HG03354 (cell line): ENCODE results near the gene GLG1.
"Not testable (repeated sequence)": the region's sequence is repeated elsewhere in the genome, so short reads cannot be mapped to it uniquely, and the experiment has no call there.

Experiments
- ATAC-seq: cut with Tn5 transposase; IDR thresholded peaks from one replicate; pipeline ENCODE4 v1.9.1; 2021; ENCODE audit warnings: mild to moderate bottlenecking; ENCODE audit not compliant: unreplicated experiment, poor library complexity, severe bottlenecking

GLG1 gene

DNA sequence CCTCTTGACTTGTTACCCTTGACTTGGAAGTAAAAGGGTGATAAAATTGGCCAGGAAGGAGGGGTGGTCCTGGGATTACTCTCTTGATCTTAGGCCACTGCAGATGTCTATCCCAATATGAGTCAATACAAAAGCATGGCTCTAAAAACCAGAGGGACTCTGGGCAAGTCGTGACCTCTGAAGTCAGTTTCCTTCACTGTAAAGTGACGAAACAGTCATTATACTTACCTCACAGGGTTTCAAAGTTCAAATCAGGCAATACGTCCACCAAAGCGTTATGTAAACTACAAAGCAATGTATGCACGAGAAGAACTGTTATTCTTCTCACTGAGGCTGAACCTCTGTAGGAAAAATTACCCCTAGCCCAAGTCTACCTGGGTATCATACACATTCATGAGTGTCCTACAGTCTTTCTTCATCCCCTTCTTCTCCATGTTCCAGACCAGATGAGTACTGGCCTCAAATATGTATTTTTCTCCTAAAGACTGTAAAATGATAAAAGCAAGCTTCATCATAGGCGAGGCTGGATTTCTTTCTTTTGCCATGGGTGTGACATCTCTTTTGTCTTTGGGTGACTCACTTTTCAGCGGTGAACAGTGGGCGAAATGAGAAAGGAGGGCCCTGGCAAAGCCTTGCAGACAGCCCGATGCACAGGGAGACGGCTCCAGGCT is 151.2 kb downstream of the GLG1 start:
- no peak for ATAC-seq

DNA sequence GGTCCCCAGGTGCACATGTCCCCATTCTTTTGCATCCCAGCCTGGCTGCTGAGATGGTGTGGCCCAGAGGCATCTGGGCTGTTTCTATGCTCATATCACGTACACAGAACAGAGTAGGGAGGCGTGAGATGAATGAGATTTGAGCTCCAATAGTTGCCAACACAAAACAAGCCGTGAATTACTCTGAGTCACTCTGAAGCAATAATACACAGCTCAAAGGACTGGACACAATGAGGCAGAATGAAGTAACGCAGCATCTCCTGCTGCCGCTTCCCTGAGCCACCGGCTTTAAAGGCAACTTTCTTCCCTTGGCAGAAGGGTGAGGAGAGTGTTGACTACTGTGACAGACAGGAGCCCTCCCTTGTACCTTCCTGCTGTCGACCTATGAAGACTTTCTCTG is 151.7 kb downstream of the GLG1 start:
- no peak for ATAC-seq

DNA sequence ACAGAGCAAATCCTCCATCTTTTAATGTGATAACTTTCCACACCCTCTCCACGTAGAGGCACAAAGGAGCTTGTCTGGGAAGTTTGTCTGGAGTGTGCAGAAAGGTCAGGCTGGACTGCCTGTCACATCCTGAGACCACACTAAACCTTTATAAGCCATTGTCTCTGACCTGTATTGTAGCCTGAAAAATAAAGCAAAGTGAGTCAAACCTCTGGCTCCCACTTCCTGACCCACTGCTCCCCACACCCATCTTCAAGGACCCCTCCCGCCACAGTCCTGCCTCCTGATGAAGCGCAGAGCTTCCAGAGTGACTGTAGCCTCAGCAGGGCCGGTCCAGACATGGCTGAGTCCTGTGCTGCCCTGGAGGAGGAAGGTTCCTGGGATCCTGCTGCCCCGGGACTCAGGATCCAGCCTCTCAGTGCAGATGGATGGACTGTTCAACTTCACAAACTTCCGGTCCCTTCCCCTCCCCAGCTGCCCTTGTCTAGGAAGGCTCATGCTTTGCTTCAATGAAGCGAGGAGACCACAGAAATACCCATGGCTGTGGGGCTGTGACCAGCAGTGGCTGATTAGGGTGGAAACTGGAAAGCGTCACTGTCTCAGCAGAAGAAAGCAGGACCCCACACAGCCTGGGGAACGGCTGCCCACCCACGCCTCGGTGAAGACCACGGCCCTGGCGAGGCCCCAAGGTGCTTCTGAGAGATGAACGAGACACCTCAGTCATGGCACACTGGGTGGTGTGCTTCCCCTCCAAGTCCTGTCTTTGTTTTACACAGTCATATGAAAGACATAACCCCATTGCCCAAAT is 154.8 kb downstream of the GLG1 start:
- ATAC-seq = peak; percentile 74

DNA sequence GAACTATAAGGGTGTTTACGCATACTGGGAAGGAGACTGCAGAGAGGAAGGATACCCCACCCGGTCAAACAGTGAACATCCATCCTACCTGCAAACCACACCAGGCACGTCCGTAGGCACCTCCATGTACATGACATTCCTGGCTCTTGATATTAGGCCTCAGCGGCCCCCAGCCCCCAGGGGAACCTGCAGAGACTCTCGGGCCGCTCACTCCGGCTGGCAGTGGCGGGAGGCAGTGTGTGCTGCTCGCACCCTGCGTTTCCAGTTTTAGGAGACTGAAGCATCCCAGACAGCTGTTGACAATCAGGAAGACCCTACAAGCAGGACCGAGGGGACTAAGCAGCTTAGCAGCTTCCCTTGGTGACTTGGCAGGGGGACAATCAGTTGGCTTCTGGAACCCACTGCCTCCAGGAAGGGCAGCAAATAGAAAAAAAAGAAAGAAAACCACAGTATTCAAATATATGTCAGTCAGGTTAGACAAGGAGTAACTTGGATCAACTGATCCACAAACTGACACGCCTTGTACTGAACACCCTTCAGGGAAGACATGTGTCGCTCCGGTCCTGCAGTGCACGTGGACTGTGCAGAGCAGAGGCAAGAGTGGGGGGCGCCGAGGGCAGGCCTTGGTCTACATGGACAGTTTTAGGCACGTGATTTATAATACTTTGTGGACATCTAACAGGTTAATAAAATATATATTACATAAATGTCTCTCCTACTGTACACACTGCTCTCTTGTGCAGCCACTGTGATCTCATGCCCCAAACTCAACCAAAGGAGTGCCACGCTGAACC is 155.8 kb downstream of the GLG1 start:
- ATAC-seq = no peak

DNA sequence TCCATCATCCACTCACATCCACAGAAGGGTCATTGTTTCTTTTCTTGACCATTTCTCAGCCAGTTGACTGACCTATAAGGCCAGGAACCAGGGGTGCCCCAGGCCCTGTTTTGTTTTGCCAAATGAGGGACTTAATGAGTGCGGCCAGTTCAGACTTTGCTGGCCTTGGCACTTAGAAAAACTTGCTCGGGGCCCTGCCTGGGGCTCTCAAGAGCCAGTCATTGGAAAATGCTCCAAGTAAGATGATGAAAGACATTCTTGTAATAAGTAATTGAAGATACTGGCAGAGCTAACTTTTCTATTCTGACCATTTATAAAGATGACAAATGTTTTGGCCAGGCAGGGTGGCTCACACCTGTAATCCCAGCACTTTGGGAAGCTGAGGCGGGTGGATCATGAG is 156.7 kb downstream of the GLG1 start:
- no peak for ATAC-seq

DNA sequence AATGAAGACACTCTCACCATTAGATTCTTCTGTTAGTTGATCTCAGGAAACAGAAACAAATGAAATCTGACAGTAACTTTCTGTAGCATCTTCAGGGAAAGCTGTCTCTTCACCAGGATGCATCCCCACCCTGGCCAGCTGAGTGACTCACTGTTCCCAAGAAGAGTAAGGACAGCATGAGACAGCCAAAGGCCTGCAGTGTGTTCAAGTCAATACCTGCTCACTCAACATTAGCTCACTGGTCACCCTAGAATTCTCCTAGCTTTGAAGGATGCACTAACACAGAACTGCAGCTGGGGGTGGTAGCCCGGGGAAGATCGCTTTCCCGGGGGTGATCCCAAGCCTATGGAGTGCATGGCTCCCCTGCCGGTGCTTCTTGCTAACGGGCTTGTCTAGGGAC is 157.4 kb downstream of the GLG1 start:
- ATAC-seq = no peak

DNA sequence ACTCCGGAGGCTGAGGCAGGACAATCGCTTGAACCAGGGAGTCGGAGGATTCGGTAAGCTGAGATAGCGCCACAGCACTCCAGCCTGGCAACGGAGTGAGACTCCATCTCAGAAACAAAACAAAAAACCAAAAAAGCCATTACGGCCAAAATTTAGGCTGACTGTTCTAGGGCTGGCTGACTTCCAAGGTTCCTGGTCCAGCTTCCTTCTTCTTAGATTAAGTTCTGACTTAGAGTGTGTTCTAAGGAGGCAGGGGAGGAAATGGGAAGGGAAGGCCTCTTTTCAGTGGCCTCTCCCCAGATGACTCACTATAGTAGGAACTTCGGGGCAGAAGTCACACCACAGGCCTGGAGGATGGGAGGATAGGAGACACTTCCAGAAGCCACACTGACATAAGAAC is 157.9 kb downstream of the GLG1 start:
- no peak for ATAC-seq

DNA sequence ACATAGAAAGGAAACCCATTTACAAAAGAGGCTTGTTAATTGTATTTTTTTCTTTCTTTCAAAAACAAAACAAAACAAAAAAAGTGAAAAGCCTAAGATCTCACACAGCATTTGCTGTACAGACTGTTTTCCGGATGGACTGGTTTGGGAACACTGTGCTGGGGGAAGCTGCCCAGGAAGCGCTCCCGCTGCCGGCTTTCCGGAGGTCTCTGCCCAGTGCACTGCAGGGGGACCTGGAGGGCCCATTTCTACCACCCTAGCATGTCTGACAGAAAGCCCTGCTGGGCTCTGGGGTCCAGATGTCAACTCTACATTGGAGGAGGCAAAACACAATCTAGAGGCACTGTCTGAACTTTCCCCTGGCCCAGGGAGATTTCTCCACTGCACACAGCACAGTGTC is 159.3 kb downstream of the GLG1 start:
- ATAC-seq = no peak

DNA sequence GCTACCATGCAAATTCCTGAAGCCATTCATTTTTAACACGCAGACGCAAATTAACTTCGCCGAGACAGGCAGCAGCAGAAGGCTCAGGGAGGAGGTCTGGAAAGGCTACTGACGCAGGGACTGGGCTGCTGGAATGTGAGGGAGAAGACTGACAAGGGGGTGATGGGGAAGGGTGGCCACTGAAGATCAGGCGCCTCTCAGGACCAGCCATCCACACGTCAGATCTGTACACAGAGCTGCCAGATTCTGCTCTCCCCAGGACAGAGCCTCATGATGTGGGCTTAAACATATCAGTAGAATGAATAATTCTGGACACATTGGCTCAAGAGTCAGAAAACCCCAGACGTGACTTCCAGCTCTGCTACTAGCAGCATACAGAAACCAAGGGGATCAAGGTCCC is 160.0 kb downstream of the GLG1 start:
- ATAC-seq = no peak

DNA sequence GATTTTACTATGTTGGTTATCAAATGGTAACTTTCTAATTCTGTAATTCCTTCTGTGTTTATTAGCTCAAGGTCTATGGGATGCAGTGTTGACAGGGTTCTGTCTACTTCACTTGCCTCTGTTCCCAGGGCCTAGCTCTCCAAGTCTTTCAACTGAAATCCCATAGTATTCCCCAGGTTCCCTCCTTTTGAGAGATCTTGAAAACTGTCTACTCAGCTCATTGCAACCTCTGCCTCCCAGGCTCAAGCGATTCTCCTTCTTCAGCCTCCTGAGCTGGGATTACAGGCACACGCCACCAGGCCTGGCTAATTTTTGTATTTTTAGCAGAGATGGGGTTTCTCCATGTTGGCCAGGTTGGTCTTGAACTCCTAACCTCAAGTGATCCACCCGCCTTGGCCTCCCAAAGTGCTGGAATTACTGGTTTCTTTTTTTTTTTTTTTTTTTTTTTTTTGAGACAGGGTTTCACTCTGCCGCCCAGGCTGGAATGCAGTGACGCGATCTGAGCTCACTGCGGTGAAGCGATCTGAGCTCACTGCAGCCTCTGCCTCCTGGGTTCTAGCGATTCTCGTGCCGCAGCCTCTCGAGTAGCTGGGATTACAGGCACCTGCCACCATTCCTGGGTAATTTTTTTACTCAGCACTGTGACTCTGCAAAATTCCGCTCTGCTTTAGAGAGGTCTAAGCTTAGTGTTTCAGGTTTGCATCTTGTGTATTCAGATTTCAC is 163.1 kb downstream of the GLG1 start:
- ATAC-seq = not testable (repeated sequence)

DNA sequence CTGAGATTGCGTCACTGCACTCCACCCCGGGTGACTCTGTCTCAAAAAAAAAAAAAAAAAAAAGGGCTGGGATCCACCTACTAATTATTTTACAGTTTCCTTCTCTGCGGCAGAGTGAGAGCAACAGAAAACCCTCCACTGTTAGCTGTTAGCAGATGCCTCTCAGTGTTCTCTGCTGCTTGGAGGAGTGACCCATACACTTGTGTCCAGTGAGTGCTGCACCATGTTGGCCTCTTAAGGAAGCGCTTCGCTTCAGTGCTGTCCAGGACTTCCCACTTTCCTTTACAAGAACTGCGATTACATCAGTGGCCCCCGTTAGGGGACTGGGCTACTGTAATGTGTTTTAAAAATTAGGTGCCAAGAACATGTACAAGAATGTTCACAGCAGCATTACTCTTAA is 167.2 kb downstream of the GLG1 start:
- ATAC-seq = no peak

DNA sequence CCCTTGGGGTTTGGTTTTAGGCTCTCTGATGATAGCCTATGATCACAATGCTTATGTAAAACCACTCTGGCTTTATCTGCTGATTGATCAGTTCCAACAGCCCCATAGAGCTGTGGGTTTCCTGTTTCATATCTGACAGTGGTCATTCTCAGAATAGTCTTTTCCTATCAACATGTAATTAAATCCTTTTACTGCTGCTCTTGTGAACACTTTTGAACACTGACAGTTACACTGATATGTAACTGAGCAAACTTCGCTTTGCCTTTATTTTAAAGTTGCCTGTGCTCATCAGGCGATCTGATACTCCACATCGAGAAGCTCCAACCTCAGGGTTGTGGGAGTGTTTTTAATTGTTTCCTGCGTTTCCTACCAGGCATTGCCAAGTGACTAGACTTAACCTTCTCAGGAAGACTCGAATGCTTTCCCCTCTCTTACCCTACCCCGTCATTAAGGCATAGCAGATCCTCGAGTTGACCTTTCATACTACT is 168.4 kb downstream of the GLG1 start:
- no peak for ATAC-seq

DNA sequence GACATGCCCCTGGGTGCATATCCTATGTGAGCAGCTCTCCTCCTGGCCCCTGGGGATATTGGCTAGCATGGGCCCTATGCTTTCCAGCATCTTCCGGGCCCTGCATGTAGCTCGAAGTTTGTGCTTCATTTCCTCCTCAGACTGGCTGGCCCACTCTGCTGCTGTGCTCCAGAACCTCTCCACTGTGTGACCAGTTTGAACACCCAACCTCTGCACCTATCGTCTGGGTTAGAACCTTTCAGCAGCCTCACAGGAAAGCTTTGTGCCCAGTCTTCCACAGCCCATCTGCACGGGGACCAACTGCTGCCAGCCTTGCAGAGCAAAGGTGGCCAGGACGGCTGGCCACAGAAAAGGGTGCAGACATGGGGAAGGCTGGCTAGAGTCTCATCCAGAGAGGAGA is 175.4 kb downstream of the GLG1 start:
- no peak for ATAC-seq

DNA sequence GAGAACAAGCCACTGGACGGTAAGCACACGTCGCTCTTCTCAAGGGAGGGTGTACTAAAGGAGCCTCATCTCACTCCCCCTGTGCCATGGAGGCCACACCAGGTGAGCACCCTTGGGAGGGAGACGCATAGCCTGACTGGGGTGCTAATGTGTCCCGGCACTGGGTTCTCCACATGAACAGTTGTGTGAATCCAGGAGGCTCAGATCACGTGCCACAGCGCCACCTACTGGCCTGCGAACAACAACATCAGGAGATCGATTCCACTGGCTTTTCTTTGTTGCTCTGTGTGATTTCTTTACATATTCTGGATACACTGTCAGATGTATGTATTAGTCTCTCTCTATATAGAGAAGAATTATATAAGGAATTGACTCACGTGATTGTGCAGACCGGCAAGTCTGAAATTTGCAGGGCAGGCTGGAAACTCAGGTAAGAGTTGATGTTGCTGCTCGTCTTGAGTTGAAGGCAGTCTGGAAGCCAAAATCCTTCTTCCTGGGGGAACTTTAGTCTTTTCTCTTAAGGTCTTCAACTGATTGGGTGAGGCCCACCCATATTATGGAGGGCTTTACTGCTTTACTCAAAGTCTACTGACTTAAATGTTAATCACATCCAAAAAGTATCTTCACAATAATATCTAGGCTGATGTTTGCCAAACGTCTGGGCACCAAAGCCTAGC is 176.7 kb downstream of the GLG1 start:
- ATAC-seq = peak; percentile 82

DNA sequence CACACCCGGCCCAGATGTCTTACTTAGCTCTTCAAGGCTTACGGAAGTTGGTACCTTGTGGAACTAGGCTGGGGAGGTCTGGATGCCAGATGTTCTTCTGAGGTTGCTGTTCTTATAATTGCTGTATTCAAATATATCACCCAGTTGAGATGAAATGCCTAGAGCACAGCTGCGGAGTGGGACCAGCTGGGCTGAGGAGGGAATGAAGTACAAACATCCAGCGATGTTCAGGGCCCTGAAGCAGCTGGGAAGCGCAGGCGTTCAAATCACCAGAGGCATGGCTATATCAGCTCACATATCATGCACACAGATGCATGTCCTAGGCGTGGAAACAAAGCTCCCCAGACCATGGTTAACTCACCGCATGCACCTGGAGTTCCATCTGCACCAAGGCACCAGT is 178.4 kb downstream of the GLG1 start:
- not testable (repeated sequence) for ATAC-seq

DNA sequence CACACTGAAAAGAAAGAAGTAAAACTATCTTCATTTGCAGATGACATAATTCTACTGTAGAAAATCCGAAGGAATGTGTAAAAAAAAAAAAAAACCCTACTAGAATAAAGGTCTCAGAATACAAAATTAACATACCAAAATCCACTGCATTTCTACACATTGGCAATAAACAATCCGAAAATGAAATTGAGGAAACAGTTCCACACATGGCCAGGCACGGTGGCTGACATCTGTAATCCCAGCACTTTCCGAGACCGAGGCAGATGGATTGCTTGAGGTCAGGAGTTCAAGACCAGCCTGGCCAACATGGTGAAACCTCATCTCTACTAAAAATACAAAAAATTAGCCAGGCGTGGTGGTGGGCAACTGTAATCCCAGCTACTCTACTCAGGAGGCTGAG is 181.2 kb downstream of the GLG1 start:
- not testable (repeated sequence) for ATAC-seq

DNA sequence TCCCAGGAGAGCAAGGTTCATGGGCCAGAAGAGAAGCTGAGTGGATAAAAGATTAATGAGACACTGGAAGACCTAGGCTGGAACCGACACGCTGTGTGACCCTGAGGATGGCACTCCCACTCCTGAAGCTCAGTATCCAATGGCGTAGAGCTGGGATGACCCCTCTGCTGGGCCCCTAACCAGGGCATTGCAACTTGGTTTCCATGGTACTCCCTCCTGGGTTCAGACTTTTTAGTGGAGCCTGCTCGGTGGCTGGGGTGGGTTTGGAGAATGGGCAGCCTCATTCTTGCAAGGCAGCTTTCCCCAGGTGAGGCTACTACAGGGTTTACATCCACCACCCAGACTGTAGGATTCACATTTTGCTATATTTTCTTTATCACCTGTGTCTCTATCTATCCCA is 183.2 kb downstream of the GLG1 start:
- ATAC-seq = not testable (repeated sequence)

DNA sequence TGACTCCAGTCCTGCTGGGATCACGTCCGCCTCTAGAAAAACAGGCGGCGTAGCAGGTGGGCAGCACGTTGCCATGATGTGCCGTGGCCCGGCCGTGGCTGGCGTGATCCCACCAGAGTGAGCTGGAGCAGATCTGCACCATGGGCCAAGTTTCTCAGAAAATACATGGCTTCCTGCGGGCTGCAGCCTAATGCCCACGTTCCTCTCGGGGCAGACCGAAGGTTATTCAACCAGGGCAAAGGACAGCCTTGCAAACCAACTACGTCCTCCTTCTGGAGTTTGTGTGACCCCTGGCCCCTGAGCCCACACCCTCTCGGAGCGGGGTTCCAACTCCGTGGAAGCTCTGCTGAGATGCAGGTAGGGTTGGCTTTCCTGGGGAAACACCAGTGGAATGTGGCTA is 184.8 kb downstream of the GLG1 start:
- not testable (repeated sequence) for ATAC-seq

DNA sequence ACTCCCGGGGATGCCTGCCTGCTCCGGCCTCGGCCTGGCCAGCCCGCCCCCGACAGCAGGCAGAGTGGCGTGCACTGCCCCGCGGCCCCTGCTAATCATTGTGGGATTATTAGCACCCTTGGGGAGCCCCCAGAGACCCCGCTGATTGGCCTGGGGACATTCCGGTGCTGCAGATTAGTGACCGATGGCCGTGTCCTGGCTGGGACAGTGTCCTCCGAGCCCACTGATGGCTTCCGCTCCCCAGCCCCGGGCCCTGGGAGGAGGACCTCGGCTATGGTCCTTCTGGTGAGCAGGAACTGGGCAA is 185.5 kb downstream of the GLG1 start:
- ATAC-seq = not testable (repeated sequence)
